Activated CD4-positive, alpha-beta T cell treated with anti-CD3 and anti-CD28 coated beads, Interleukin-2, amount 10 ng/mL, durations not matched to agents 7 days and 5 days (primary cell): Measurements from ENCODE around the gene CD6. TPM values are rescaled to one million over a fixed set of nuclear protein-coding genes. Genes with fewer than 3 reads are reported as not detected.

ENCODE experiments used
- CTCF ChIA-PET: fragments of 350-600 bp; sonication (Branson Sonifier 250); formaldehyde crosslinking; loops from one replicate; lab custom pipeline; 2021; ENCODE audit warnings: antibody characterized with exemption; lab: Charles Lee
- POLR2A ChIA-PET: fragments of 350-600 bp; sonication (Branson Sonifier 250); formaldehyde crosslinking; loops from one replicate; lab custom pipeline; 2021; ENCODE audit warnings: antibody characterized with exemption; lab: Charles Lee
- DNase-seq: peaks from one replicate; pipeline ENCODE4 v3.0.0-alpha.2; 2020
- H3K27ac Mint-ChIP-seq: one replicate; pipeline ENCODE4 v1.8.0; 2021; ENCODE audit warnings: mild to moderate bottlenecking, moderate library complexity, mixed read lengths
- H3K27me3 Mint-ChIP-seq: one replicate; pipeline ENCODE4 v1.8.0; 2021; ENCODE audit warnings: mixed read lengths
- H3K36me3 Mint-ChIP-seq: one replicate; pipeline ENCODE4 v1.8.0; 2021; ENCODE audit warnings: low read depth, mixed read lengths
- H3K4me1 Mint-ChIP-seq: one replicate; pipeline ENCODE4 v1.8.0; 2021; ENCODE audit warnings: mixed read lengths
- H3K4me3 Mint-ChIP-seq: one replicate; pipeline ENCODE4 v1.8.0; 2021; ENCODE audit warnings: mild to moderate bottlenecking, moderate library complexity, mixed read lengths
- H3K9me3 Mint-ChIP-seq: one replicate; pipeline ENCODE4 v1.8.0; 2021; ENCODE audit warnings: mixed read lengths
- total RNA-seq, 2 experiments: library from RNA; stranded (reverse); gene quantifications; one replicate each; pipeline ENCODE4 v1.2.3, GENCODE V29; 2021

The CD6 gene
- total RNA-seq, 2 experiments from 2014 or later, result 368 to 402 TPM

GRCh38 chr11:60981515-60981914 lies 10.0 kb downstream of the CD6 start:
- no peaks in the 10 kb centered on the region for H3K27me3 Mint-ChIP-seq
- H3K27ac Mint-ChIP-seq, result peak overlapping the region; percentile 95
- DNase-seq, result no peak
- CTCF ChIA-PET, result interaction anchor here (0.8 to 2.1 kb wide), 5 partner anchors 10 to 33 kb away, joined by 3 to 8 read pairs (median 3); partner anchors contain the start of gene CD6
- peaks cover 95% of the 10 kb centered on the region for H3K4me1 Mint-ChIP-seq
- H3K4me3 Mint-ChIP-seq, result peak overlapping the region; percentile 54
- no peaks in the 10 kb centered on the region for H3K9me3 Mint-ChIP-seq
- H3K36me3 Mint-ChIP-seq, result peaks cover 84% of the 10 kb centered on the region
- POLR2A ChIA-PET, result no interaction called here

GRCh38 chr11:60982184-60982583 lies 10.7 kb downstream of the CD6 start:
- ChIA-PET POLR2A (interaction anchor here (0.6 kb wide), 1 partner anchor 527 kb away, joined by 3 read pairs; no protein-coding TSS in a partner anchor), CTCF (interaction anchor here (0.6 to 2.1 kb wide), 9 partner anchors 9 to 345 kb away, joined by 3 to 8 read pairs (median 3); partner anchors contain the start of gene CD6)
- DNase-seq, result peak; percentile 49
- H3K4me3 Mint-ChIP-seq, result peak overlapping the region; percentile 54
- H3K36me3 Mint-ChIP-seq, result peaks cover 85% of the 10 kb centered on the region
- H3K4me1 Mint-ChIP-seq, result peaks cover 95% of the 10 kb centered on the region
- H3K27ac Mint-ChIP-seq, result peak overlapping the region; percentile 95
- H3K9me3 Mint-ChIP-seq, result no peaks in the 10 kb centered on the region
- no peaks in the 10 kb centered on the region for H3K27me3 Mint-ChIP-seq

GRCh38 chr11:60984149-60984548 lies 12.7 kb downstream of the CD6 start:
- no peak for DNase-seq
- Mint-ChIP-seq H3K27me3 (no peaks in the 10 kb centered on the region), H3K9me3 (no peaks in the 10 kb centered on the region)

GRCh38 chr11:60984636-60985035 lies 13.2 kb downstream of the CD6 start:
- POLR2A ChIA-PET, result no interaction called here

More at GRCh38 chr11:60984149-60984548, 12.7 kb downstream of the CD6 start:
- ChIA-PET POLR2A (interaction anchor here (0.6 kb wide), 1 partner anchor 13 kb away, joined by 3 read pairs; the partner anchor contains the start of gene CD6), CTCF (interaction anchor here (1.0 to 1.4 kb wide), 5 partner anchors 12 to 153 kb away, joined by 3 to 5 read pairs (median 3); no protein-coding TSS in a partner anchor)
- Mint-ChIP-seq H3K27ac (peak overlapping the region; percentile 95), H3K36me3 (peaks cover 85% of the 10 kb centered on the region), H3K4me1 (peaks cover 95% of the 10 kb centered on the region), H3K4me3 (peak overlapping the region; percentile 54)

GRCh38 chr11:60985501-60985900 lies 14.0 kb downstream of the CD6 start:
- peak overlapping the region; percentile 72 for H3K4me3 Mint-ChIP-seq
- ChIA-PET POLR2A (interaction anchor here (0.9 to 1.0 kb wide), 3 partner anchors 8 to 72 kb away, joined by 3 to 4 read pairs (median 3); partner anchors contain the start of gene TMEM109), CTCF (interaction anchor here (1.2 to 1.8 kb wide), 4 partner anchors 9 to 126 kb away, joined by 3 to 5 read pairs (median 4); no protein-coding TSS in a partner anchor)
- DNase-seq, result no peak
- peaks cover 86% of the 10 kb centered on the region for H3K36me3 Mint-ChIP-seq
- H3K4me1 Mint-ChIP-seq, result peaks cover 93% of the 10 kb centered on the region
- no peaks in the 10 kb centered on the region for H3K27me3 Mint-ChIP-seq
- peak overlapping the region; percentile 95 for H3K27ac Mint-ChIP-seq
- H3K9me3 Mint-ChIP-seq, result no peaks in the 10 kb centered on the region

More at GRCh38 chr11:60984636-60985035, 13.2 kb downstream of the CD6 start:
- H3K27ac Mint-ChIP-seq, result peak overlapping the region; percentile 95
- H3K4me3 Mint-ChIP-seq, result peak overlapping the region; percentile 54
- H3K36me3 Mint-ChIP-seq, result peaks cover 88% of the 10 kb centered on the region
- peaks cover 95% of the 10 kb centered on the region for H3K4me1 Mint-ChIP-seq
- CTCF ChIA-PET, result interaction anchor here (1.0 to 1.4 kb wide), 6 partner anchors 12 to 154 kb away, joined by 3 to 5 read pairs (median 4); no protein-coding TSS in a partner anchor
- DNase-seq, result no peak
- no peaks in the 10 kb centered on the region for H3K9me3 Mint-ChIP-seq
- no peaks in the 10 kb centered on the region for H3K27me3 Mint-ChIP-seq

- peak overlapping the region; percentile 72 for H3K4me3 Mint-ChIP-seq
- DNase-seq, result peak; percentile 94
- H3K9me3 Mint-ChIP-seq, result no peaks in the 10 kb centered on the region
- no peaks in the 10 kb centered on the region for H3K27me3 Mint-ChIP-seq
- peak overlapping the region; percentile 95 for H3K27ac Mint-ChIP-seq
- CTCF ChIA-PET, result interaction anchor here (0.6 to 1.8 kb wide), 6 partner anchors 10 to 125 kb away, joined by 3 to 5 read pairs (median 4); no protein-coding TSS in a partner anchor
- peaks cover 92% of the 10 kb centered on the region for H3K4me1 Mint-ChIP-seq
- POLR2A ChIA-PET, result interaction anchor here (0.9 to 1.0 kb wide), 4 partner anchors 9 to 73 kb away, joined by 3 to 7 read pairs (median 4); partner anchors contain the start of gene TMEM109
- H3K36me3 Mint-ChIP-seq, result peaks cover 86% of the 10 kb centered on the region
These were observed 14.8 kb downstream of the CD6 start for GRCh38 chr11:60985991-60986915.

GRCh38 chr11:60987577-60988277 lies 16.2 kb downstream of the CD6 start:
- Mint-ChIP-seq H3K27ac (peak overlapping the region; percentile 95), H3K4me3 (peak overlapping the region; percentile 72), H3K36me3 (peaks cover 80% of the 10 kb centered on the region), H3K27me3 (no peaks in the 10 kb centered on the region), H3K4me1 (peaks cover 87% of the 10 kb centered on the region), H3K9me3 (no peaks in the 10 kb centered on the region)
- POLR2A ChIA-PET, result interaction anchor here (0.6 to 1.0 kb wide), 4 partner anchors 17 to 145 kb away, joined by 3 to 5 read pairs (median 3); partner anchors contain the start of gene CD6
- DNase-seq, result peak; percentile 70
- CTCF ChIA-PET, result interaction anchor here (1.5 kb wide), 1 partner anchor 171 kb away, joined by 3 read pairs; no protein-coding TSS in a partner anchor

GRCh38 chr11:60988658-60989057 lies 17.2 kb downstream of the CD6 start:
- Mint-ChIP-seq H3K4me1 (peaks cover 87% of the 10 kb centered on the region), H3K27me3 (no peaks in the 10 kb centered on the region), H3K27ac (peak overlapping the region; percentile 95), H3K4me3 (peak overlapping the region; percentile 42), H3K36me3 (peaks cover 81% of the 10 kb centered on the region), H3K9me3 (no peaks in the 10 kb centered on the region)
- DNase-seq, result no peak
- POLR2A ChIA-PET, result interaction anchor here (0.7 to 1.0 kb wide), 2 partner anchors 17 to 79 kb away, joined by 3 read pairs; partner anchors contain the start of gene CD6
- CTCF ChIA-PET, result interaction anchor here (1.1 to 1.2 kb wide), 2 partner anchors 9 to 15 kb away, joined by 3 to 5 read pairs; no protein-coding TSS in a partner anchor

GRCh38 chr11:60989093-60989650 lies 17.7 kb downstream of the CD6 start:
- Mint-ChIP-seq H3K4me1 (peaks cover 87% of the 10 kb centered on the region), H3K4me3 (peak overlapping the region; percentile 42), H3K9me3 (no peaks in the 10 kb centered on the region), H3K36me3 (peaks cover 81% of the 10 kb centered on the region), H3K27ac (peak overlapping the region; percentile 95), H3K27me3 (no peaks in the 10 kb centered on the region)
- DNase-seq, result no peak
- ChIA-PET POLR2A (no interaction called here), CTCF (interaction anchor here (1.1 to 1.4 kb wide), 3 partner anchors 10 to 58 kb away, joined by 3 to 5 read pairs (median 3); no protein-coding TSS in a partner anchor)

- H3K27me3 Mint-ChIP-seq, result no peaks in the 10 kb centered on the region
- H3K9me3 Mint-ChIP-seq, result no peaks in the 10 kb centered on the region
- DNase-seq, result no peak
- POLR2A ChIA-PET, result no interaction called here
- H3K36me3 Mint-ChIP-seq, result peaks cover 85% of the 10 kb centered on the region
- CTCF ChIA-PET, result interaction anchor here (0.6 to 1.9 kb wide), 6 partner anchors 10 to 349 kb away, joined by 3 to 8 read pairs (median 4); partner anchors contain the start of gene CD6
- H3K4me1 Mint-ChIP-seq, result peaks cover 87% of the 10 kb centered on the region
- peak overlapping the region; percentile 45 for H3K4me3 Mint-ChIP-seq
- peak overlapping the region; percentile 77 for H3K27ac Mint-ChIP-seq
These were observed 20.0 kb downstream of the CD6 start for GRCh38 chr11:60991457-60991856.

- Mint-ChIP-seq H3K27ac (peak overlapping the region; percentile 87), H3K27me3 (no peaks in the 10 kb centered on the region), H3K36me3 (peaks cover 78% of the 10 kb centered on the region), H3K9me3 (no peaks in the 10 kb centered on the region), H3K4me1 (peaks cover 78% of the 10 kb centered on the region), H3K4me3 (peak overlapping the region; percentile 59)
- ChIA-PET POLR2A (interaction anchor here (0.6 kb wide), 1 partner anchor 77 kb away, joined by 3 read pairs; no protein-coding TSS in a partner anchor), CTCF (interaction anchor here (0.5 to 1.9 kb wide), 8 partner anchors 11 to 136 kb away, joined by 3 to 6 read pairs (median 3); no protein-coding TSS in a partner anchor)
- no peak for DNase-seq
These were observed 21.4 kb downstream of the CD6 start for GRCh38 chr11:60992842-60993409.
